Measurements from ENCODE around the gene TGFBR1.

The TGFBR1 gene

DNA sequence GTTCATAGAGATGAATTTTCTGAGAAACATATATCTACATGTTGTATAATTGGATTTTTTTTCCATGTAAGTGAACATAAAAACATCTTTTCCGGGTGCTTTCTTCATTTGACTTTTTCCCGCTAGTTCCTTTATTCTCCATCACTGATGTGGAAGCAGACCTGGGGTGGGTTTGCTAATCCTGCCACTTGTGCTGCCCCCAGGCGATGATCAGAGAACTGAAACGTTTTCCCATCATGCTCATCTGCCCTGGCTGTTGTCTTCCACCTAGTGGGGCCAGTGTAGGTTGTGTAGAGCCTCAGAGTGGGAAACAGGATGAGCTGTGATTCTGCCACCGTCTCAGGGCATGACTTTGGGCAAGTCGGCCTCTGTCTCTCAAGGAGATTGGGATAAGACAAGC, 34.2 kb upstream of the TGFBR1 start:
- Histone ChIP-seq H3K36me3 (ENCODE audit: insufficient read depth, low read length) (no peaks in the 10 kb centered on the region), H2AFZ (ENCODE audit: low read depth, low read length) (no peak overlapping the region), H3K4me1 (ENCODE audit: insufficient read depth, low read length) (peaks cover 3% of the 10 kb centered on the region), H3K4me3 (ENCODE audit: low read length) (no peak overlapping the region), H3K9me3 (ENCODE audit: low read length) (no peaks in the 10 kb centered on the region), H3K27me3 (ENCODE audit: insufficient read depth, low read length) (no peaks in the 10 kb centered on the region)

DNA sequence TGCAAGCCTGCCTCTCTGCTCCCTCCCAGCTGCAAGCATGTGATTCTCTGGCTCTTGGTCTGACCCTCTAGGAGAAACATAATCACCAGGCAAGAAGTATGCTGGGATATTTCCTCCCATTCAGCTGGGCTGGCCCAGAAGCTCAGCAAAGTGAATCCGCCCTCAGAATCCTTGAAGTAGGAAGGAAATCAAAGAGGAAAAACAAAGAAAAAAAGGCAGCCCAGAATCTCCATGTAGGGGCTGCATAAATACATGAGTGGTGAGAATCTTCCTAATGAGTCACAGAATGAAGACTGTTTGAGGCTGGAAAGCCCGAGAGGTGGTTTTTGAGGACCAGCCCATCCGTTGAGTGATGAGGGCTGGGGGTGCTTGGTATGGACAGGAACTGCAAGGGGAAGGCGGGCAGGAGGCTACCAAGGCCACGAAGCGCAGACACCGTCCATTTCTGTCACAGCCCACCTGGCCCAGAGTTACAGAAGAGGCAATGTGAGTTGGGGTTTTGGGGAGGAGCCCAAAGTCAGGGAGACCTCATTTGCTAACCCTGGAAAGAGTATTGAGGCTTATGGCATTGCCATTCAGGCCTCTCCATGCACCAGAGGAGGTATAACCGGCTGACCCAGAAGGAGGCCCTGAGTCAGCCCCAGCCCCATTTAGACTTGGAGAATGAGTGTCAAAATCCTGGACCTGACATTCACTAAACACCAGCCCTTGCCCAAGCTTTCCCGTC, 33.4 kb upstream of the TGFBR1 start:
- no peaks in the 10 kb centered on the region for H3K27me3 ChIP-seq (ENCODE audit: insufficient read depth, low read length)
- H3K36me3 ChIP-seq (ENCODE audit: insufficient read depth, low read length): no peaks in the 10 kb centered on the region
- no peak overlapping the region for H2AFZ ChIP-seq (ENCODE audit: low read depth, low read length)
- H3K9me3 ChIP-seq (ENCODE audit: low read length): no peaks in the 10 kb centered on the region
- no peak overlapping the region for H3K4me3 ChIP-seq (ENCODE audit: low read length)
- H3K4me1 ChIP-seq (ENCODE audit: insufficient read depth, low read length): peaks cover 3% of the 10 kb centered on the region

GRCh38 chr9:99072040-99072394, 32.9 kb upstream of the TGFBR1 start:
- no peak overlapping the region for H2AFZ ChIP-seq (ENCODE audit: low read depth, low read length)
- H3K4me3 ChIP-seq (ENCODE audit: low read length): no peak overlapping the region
- no peaks in the 10 kb centered on the region for H3K4me1 ChIP-seq (ENCODE audit: insufficient read depth, low read length)
- no peaks in the 10 kb centered on the region for H3K27me3 ChIP-seq (ENCODE audit: insufficient read depth, low read length)
- H3K9me3 ChIP-seq (ENCODE audit: low read length): no peaks in the 10 kb centered on the region
- no peaks in the 10 kb centered on the region for H3K36me3 ChIP-seq (ENCODE audit: insufficient read depth, low read length)

- H3K4me1 ChIP-seq (ENCODE audit: insufficient read depth, low read length): no peaks in the 10 kb centered on the region
- H2AFZ ChIP-seq (ENCODE audit: low read depth, low read length): no peak overlapping the region
- no peak overlapping the region for H3K4me3 ChIP-seq (ENCODE audit: low read length)
- H3K36me3 ChIP-seq (ENCODE audit: insufficient read depth, low read length): no peaks in the 10 kb centered on the region
- H3K9me3 ChIP-seq (ENCODE audit: low read length): no peaks in the 10 kb centered on the region
- H3K27me3 ChIP-seq (ENCODE audit: insufficient read depth, low read length): no peaks in the 10 kb centered on the region
Observed at GRCh38 chr9:99073347-99073746, 31.6 kb upstream of the TGFBR1 start.

- Histone ChIP-seq H3K4me1 (ENCODE audit: insufficient read depth, low read length) (no peaks in the 10 kb centered on the region), H3K27me3 (ENCODE audit: insufficient read depth, low read length) (no peaks in the 10 kb centered on the region), H3K9me3 (ENCODE audit: low read length) (no peaks in the 10 kb centered on the region), H3K4me3 (ENCODE audit: low read length) (no peak overlapping the region), H3K36me3 (ENCODE audit: insufficient read depth, low read length) (no peaks in the 10 kb centered on the region), H2AFZ (ENCODE audit: low read depth, low read length) (no peak overlapping the region)
Observed at GRCh38 chr9:99073985-99074901, 30.7 kb upstream of the TGFBR1 start.

- no peaks in the 10 kb centered on the region for H3K4me1 ChIP-seq (ENCODE audit: insufficient read depth, low read length)
- H3K4me3 ChIP-seq (ENCODE audit: low read length): no peak overlapping the region
- no peaks in the 10 kb centered on the region for H3K36me3 ChIP-seq (ENCODE audit: insufficient read depth, low read length)
- H3K9me3 ChIP-seq (ENCODE audit: low read length): no peaks in the 10 kb centered on the region
- H2AFZ ChIP-seq (ENCODE audit: low read depth, low read length): no peak overlapping the region
- no peaks in the 10 kb centered on the region for H3K27me3 ChIP-seq (ENCODE audit: insufficient read depth, low read length)
Observed at GRCh38 chr9:99074902-99075245, 30.0 kb upstream of the TGFBR1 start.

DNA sequence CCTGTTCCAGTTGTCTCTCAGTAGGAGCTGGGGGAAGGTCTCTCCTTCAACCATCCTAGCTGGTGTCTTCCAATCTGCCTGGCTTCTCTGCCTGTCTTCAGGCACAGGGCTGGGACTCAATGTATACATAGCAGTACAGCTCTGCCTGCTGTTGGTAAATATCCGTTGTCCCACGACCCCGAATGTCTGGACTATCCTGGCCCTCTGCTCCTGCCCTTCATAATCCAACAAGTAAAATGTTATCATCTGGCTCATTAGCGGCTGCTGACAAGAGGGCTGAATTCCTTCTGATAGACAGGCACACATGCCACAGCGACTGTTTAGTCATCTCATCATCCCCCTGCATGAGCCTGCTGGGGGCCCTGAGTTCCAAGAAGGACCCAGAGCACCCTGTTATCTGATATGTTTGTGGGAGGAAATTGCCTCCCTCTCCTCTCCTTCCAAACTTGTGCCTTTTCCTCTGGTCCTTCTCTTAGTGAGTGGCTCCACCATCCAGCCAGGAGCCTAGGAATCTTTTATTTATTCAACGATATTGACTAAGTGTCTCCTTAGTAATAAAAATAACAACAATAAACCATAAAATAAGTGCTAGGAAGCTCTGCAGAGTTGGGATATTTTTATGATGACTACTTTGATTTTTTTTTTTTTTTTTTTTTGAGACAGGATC, 29.5 kb upstream of the TGFBR1 start:
- Histone ChIP-seq H3K4me3 (ENCODE audit: low read length) (no peak overlapping the region), H3K27me3 (ENCODE audit: insufficient read depth, low read length) (no peaks in the 10 kb centered on the region), H3K36me3 (ENCODE audit: insufficient read depth, low read length) (no peaks in the 10 kb centered on the region), H2AFZ (ENCODE audit: low read depth, low read length) (no peak overlapping the region), H3K4me1 (ENCODE audit: insufficient read depth, low read length) (no peaks in the 10 kb centered on the region), H3K9me3 (ENCODE audit: low read length) (no peaks in the 10 kb centered on the region)

DNA sequence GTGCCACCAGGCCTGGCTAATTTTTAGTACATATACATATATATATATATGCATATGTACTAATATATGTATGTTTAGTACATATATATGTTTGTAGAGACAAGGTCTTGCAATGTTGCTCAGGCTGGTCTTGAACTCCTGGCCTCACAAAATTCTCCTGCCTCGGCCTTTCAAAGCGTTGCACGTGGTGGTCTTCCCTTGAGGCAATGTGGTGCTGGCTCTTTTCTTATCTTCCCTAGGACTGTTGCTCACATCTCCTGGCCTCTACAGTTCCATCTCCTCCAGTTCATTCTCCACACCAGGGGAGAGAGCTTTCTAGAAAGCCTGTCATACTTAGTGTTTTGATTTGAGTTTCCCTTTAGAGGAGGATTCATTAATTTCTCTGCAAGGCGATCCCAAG, 28.9 kb upstream of the TGFBR1 start:
- Histone ChIP-seq H2AFZ (ENCODE audit: low read depth, low read length) (no peak overlapping the region), H3K4me1 (ENCODE audit: insufficient read depth, low read length) (no peaks in the 10 kb centered on the region), H3K27me3 (ENCODE audit: insufficient read depth, low read length) (no peaks in the 10 kb centered on the region), H3K9me3 (ENCODE audit: low read length) (no peaks in the 10 kb centered on the region), H3K36me3 (ENCODE audit: insufficient read depth, low read length) (no peaks in the 10 kb centered on the region), H3K4me3 (ENCODE audit: low read length) (no peak overlapping the region)

DNA sequence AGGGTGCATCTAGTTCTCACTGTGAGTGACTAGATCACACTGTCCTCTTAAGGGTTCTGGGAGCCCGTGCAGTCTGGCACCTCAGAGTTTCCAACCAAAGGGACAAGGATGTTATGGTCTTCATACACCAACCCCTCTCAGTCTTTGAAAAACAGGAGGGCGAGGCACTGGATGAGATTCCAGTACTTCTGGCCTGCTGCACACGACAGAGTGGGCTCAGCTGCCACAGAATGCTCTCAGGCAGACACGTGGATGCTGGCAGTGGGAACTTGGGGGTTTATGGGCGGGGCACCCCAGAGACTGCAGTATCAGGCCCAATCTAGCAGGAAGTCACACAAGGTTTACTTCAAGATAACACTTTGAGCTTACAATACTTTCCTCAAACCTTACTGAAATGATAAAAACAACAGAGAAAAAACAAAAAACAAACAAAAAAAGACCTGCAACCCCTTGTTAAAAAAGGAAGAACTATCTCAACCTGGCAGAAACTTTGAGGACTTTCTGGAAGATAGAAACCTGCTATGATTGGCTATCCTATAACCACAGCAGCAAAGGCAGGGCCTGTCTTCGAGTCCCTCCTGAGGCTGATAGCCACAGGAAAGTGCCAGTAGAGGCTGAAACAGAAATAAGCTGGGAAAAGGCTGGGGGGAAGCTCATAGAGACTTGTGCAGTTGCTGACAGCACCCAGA, 28.3 kb upstream of the TGFBR1 start:
- H3K27me3 ChIP-seq (ENCODE audit: insufficient read depth, low read length): no peaks in the 10 kb centered on the region
- no peaks in the 10 kb centered on the region for H3K4me1 ChIP-seq (ENCODE audit: insufficient read depth, low read length)
- no peaks in the 10 kb centered on the region for H3K36me3 ChIP-seq (ENCODE audit: insufficient read depth, low read length)

DNA sequence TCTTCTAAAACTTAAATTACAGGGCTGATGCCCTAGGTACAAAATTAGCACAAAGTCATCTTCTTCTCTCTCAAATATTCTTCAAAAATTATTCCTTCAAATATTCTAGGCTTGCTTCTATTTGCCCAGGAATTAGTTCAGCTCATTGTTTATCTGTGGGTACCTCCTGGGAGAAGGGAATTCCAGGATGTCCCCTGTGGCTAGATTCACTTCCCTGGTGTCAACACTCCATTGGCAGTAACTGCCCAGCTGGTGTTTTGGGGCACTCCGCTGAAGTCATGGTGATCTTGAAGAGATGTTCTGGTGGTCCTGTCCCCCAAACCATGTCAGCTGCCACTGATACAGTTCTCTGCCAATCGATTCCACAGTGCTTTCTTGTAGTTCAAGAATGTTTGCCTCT, 26.2 kb upstream of the TGFBR1 start:
- Histone ChIP-seq H3K4me3 (ENCODE audit: low read length) (no peak overlapping the region), H3K36me3 (ENCODE audit: insufficient read depth, low read length) (no peaks in the 10 kb centered on the region)

More for the DNA sequence above, 28.3 kb upstream of the TGFBR1 start:
- H3K4me3 ChIP-seq (ENCODE audit: low read length): no peak overlapping the region
- H2AFZ ChIP-seq (ENCODE audit: low read depth, low read length): no peak overlapping the region
- H3K9me3 ChIP-seq (ENCODE audit: low read length): no peaks in the 10 kb centered on the region

GRCh38 chr9:99079542-99079941, 25.4 kb upstream of the TGFBR1 start:
- H2AFZ ChIP-seq (ENCODE audit: low read depth, low read length): no peak overlapping the region
- peaks cover 2% of the 10 kb centered on the region for H3K27me3 ChIP-seq (ENCODE audit: insufficient read depth, low read length)
- H3K36me3 ChIP-seq (ENCODE audit: insufficient read depth, low read length): no peaks in the 10 kb centered on the region
- no peaks in the 10 kb centered on the region for H3K9me3 ChIP-seq (ENCODE audit: low read length)
- no peaks in the 10 kb centered on the region for H3K4me1 ChIP-seq (ENCODE audit: insufficient read depth, low read length)
- H3K4me3 ChIP-seq (ENCODE audit: low read length): no peak overlapping the region

More for the DNA sequence above, 26.2 kb upstream of the TGFBR1 start:
- no peaks in the 10 kb centered on the region for H3K4me1 ChIP-seq (ENCODE audit: insufficient read depth, low read length)
- no peaks in the 10 kb centered on the region for H3K9me3 ChIP-seq (ENCODE audit: low read length)
- H2AFZ ChIP-seq (ENCODE audit: low read depth, low read length): no peak overlapping the region
- peaks cover 2% of the 10 kb centered on the region for H3K27me3 ChIP-seq (ENCODE audit: insufficient read depth, low read length)

DNA sequence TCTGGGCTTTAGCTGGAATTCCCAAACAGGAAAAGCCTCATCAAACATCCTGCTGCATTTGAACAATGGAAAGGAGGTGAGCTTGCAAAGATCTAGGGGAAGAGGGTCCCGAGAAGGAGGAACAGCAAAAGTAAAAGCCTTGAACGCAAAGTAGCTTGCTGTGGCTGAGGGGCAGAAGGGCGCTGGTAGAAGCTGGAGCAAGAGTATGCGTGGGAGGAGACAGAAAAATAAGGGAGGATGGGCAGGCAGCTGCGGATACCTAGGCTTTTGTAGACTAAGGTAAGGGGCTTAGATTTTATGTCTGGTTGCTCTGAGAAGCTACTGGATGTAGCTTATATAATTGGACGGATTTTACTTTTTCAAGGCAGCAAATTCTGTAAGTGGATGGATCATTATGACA, 21.9 kb upstream of the TGFBR1 start:
- Histone ChIP-seq H2AFZ (ENCODE audit: low read depth, low read length) (no peak overlapping the region), H3K4me1 (ENCODE audit: insufficient read depth, low read length) (no peaks in the 10 kb centered on the region), H3K36me3 (ENCODE audit: insufficient read depth, low read length) (no peaks in the 10 kb centered on the region), H3K9me3 (ENCODE audit: low read length) (no peaks in the 10 kb centered on the region), H3K4me3 (ENCODE audit: low read length) (no peak overlapping the region), H3K27me3 (ENCODE audit: insufficient read depth, low read length) (peaks cover 5% of the 10 kb centered on the region)
